Measurements from ENCODE around the gene CAMK1G.

Gene CAMK1G

GRCh38 chr1:209583408-209583807 lies at the start of gene CAMK1G:
CAMK1G (plus strand) TSS chr1:209583714; CDS start chr1:209594984, 11,270 bp downstream.
- Histone ChIP-seq H3K27ac (no peak within 1 kb of the TSS), H3K4me3 (ENCODE audit: low read depth in 1 of 2, low read length in 1 of 2) (no peak within 1 kb of the TSS), H3K27me3 (peaks cover 100% of the 10 kb centered on the region), H3K4me1 (ENCODE audit: control insufficient read depth in 1 of 2, insufficient read depth in 1 of 2, low read depth in 1 of 2, low read length in 1 of 2) (peaks cover 0 to 12% of the 10 kb centered on the region in 2 experiments), H3K9me3 (no peaks in the 10 kb centered on the region), H3K36me3 (no peaks in the 10 kb centered on the region)
- TF ChIP-seq CTCF (IDR thresholded peaks at IDR 0.05), result no peak

GRCh38 chr1:209534496-209535250 lies 48.8 kb upstream of the CAMK1G start:
- Histone ChIP-seq H3K4me3 (ENCODE audit: low read depth in 1 of 2, low read length in 1 of 2) (no peak overlapping the region), H3K36me3 (no peaks in the 10 kb centered on the region), H3K27ac (no peak overlapping the region), H3K9me3 (no peaks in the 10 kb centered on the region), H3K27me3 (peaks cover 64% of the 10 kb centered on the region), H3K4me1 (ENCODE audit: control insufficient read depth in 1 of 2, insufficient read depth in 1 of 2, low read depth in 1 of 2, low read length in 1 of 2) (no peaks in the 10 kb centered on the region)
- TF ChIP-seq CTCF (IDR thresholded peaks at IDR 0.05), result no peak

- Histone ChIP-seq H3K27me3 (peaks cover 65% of the 10 kb centered on the region), H3K4me1 (ENCODE audit: control insufficient read depth in 1 of 2, insufficient read depth in 1 of 2, low read depth in 1 of 2, low read length in 1 of 2) (no peaks in the 10 kb centered on the region), H3K4me3 (ENCODE audit: low read depth in 1 of 2, low read length in 1 of 2) (no peak overlapping the region), H3K36me3 (no peaks in the 10 kb centered on the region), H3K27ac (no peak overlapping the region), H3K9me3 (no peaks in the 10 kb centered on the region)
- no peak for TF ChIP-seq CTCF (IDR thresholded peaks at IDR 0.05)
Measured at GRCh38 chr1:209536843-209537242, 46.7 kb upstream of the CAMK1G start.

- TF ChIP-seq CTCF (IDR thresholded peaks at IDR 0.05), result no peak
- Histone ChIP-seq H3K27me3 (peaks cover 65% of the 10 kb centered on the region), H3K27ac (no peak overlapping the region), H3K4me1 (ENCODE audit: control insufficient read depth in 1 of 2, insufficient read depth in 1 of 2, low read depth in 1 of 2, low read length in 1 of 2) (no peaks in the 10 kb centered on the region), H3K36me3 (no peaks in the 10 kb centered on the region), H3K9me3 (no peaks in the 10 kb centered on the region), H3K4me3 (ENCODE audit: low read depth in 1 of 2, low read length in 1 of 2) (no peak overlapping the region)
Measured at GRCh38 chr1:209537336-209538114, 46.0 kb upstream of the CAMK1G start.

- Histone ChIP-seq H3K4me1 (ENCODE audit: control insufficient read depth in 1 of 2, insufficient read depth in 1 of 2, low read depth in 1 of 2, low read length in 1 of 2) (no peaks in the 10 kb centered on the region), H3K27me3 (peaks cover 61% of the 10 kb centered on the region), H3K36me3 (no peaks in the 10 kb centered on the region), H3K27ac (no peak overlapping the region), H3K9me3 (no peaks in the 10 kb centered on the region), H3K4me3 (ENCODE audit: low read depth in 1 of 2, low read length in 1 of 2) (no peak overlapping the region)
- no peak for TF ChIP-seq CTCF (IDR thresholded peaks at IDR 0.05)
Measured at GRCh38 chr1:209539576-209539975, 43.9 kb upstream of the CAMK1G start.
